ENCODE data around the gene KIF5C. TPM values are rescaled to one million over a fixed set of nuclear protein-coding genes. Genes with fewer than 3 reads are reported as not detected.

The KIF5C gene
- total RNA-seq, 1 experiment from 2014 or later = 1.5 TPM

DNA sequence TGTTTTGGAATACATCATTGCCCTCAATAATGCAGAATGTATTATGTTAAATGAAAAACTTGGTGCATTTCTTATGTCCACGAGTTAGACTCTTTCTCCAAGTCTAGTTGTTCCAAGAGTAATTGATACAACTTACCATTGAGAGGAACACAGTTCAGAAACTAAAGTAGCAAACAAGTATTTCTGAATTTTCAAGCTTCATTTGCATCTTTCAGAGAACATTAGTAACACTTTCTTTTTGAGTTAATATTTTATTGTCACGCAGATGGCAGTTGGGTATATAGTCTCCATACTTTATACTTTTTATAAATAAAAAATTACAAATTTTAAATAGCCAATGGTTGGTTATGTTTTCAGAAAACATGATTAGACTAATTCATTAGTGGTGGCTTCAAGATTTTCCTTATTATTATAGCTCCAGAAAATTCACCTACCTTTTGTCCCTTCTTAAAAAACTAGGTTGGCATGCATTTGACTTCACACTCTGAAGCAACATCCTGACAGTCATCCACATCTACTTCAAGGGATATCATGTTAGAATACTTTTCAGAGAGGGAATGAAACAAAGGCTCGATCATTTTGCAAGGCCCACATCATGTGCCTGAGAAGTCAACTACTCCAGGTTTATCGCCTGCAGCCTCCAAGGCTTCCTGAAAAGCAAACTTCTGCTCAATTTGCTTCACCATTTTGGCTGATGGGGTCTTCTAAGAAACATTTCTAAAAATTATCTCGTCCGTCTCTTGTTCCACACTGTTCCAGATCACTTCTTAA is 193.4 kb downstream of the KIF5C start:
- Mint-ChIP-seq H3K27me3 (ENCODE audit: insufficient read depth, unreplicated experiment) (no peaks in the 10 kb centered on the region), H3K4me3 (ENCODE audit: unreplicated experiment) (no peak overlapping the region), H3K27ac (ENCODE audit: unreplicated experiment) (no peak overlapping the region), H3K36me3 (ENCODE audit: insufficient read depth, unreplicated experiment) (peaks cover 14% of the 10 kb centered on the region), H3K4me1 (ENCODE audit: low read depth, unreplicated experiment) (peaks cover 57% of the 10 kb centered on the region), H3K9me3 (ENCODE audit: unreplicated experiment) (no peaks in the 10 kb centered on the region)
- ChIA-PET POLR2A (no interaction called here), CTCF (no interaction called here)
- DNase-seq = no peak
- H3K4me1 ChIP-seq = peaks cover 48% of the 10 kb centered on the region
- no peak for TF ChIP-seq CTCF (IDR thresholded peaks at IDR 0.05; ENCODE audit: insufficient read depth in 1 of 2, low read depth in 1 of 2, low read length in 1 of 2, severe bottlenecking in 1 of 2, unreplicated experiment in 1 of 2)
- H3K9me3 ChIP-seq = no peaks in the 10 kb centered on the region
- intact Hi-C loops (cut with micrococcal nuclease; ENCODE audit: unreplicated experiment) = no loop called here
- H3K4me3 ChIP-seq (ENCODE audit: low read depth, low read length) = no peak overlapping the region
- H3K36me3 ChIP-seq (ENCODE audit: control insufficient read depth, insufficient read depth, low read length) = peaks cover 3% of the 10 kb centered on the region; the same call in 1 of the 2 replicates
- no peaks in the 10 kb centered on the region; the same call in 1 of the 2 replicates for H3K27me3 ChIP-seq (replicated peaks; ENCODE audit: control insufficient read depth, insufficient read depth, low read length)
- BruUV-seq (replicated peaks) = no TSS peak

- Histone ChIP-seq H3K4me3 (ENCODE audit: low read depth, low read length) (no peak overlapping the region), H3K36me3 (ENCODE audit: control insufficient read depth, insufficient read depth, low read length) (peaks cover 3% of the 10 kb centered on the region; the same call in 1 of the 2 replicates), H3K4me1 (peaks cover 41% of the 10 kb centered on the region), H3K27me3 (replicated peaks; ENCODE audit: control insufficient read depth, insufficient read depth, low read length) (no peaks in the 10 kb centered on the region; the same call in 1 of the 2 replicates), H3K9me3 (no peaks in the 10 kb centered on the region)
- H3K36me3 Mint-ChIP-seq (ENCODE audit: insufficient read depth, unreplicated experiment) = peaks cover 14% of the 10 kb centered on the region
- TF ChIP-seq CTCF (IDR thresholded peaks at IDR 0.05; ENCODE audit: insufficient read depth in 1 of 2, low read depth in 1 of 2, low read length in 1 of 2, severe bottlenecking in 1 of 2, unreplicated experiment in 1 of 2) = no peak
- peak overlapping the region; percentile 80 for H3K27ac Mint-ChIP-seq (ENCODE audit: unreplicated experiment)
- H3K4me1 Mint-ChIP-seq (ENCODE audit: low read depth, unreplicated experiment) = peaks cover 60% of the 10 kb centered on the region
- ChIA-PET POLR2A (no interaction called here), CTCF (no interaction called here)
- intact Hi-C loops (cut with micrococcal nuclease; ENCODE audit: unreplicated experiment) = no loop called here
- no peaks in the 10 kb centered on the region for H3K27me3 Mint-ChIP-seq (ENCODE audit: insufficient read depth, unreplicated experiment)
- H3K9me3 Mint-ChIP-seq (ENCODE audit: unreplicated experiment) = no peaks in the 10 kb centered on the region
- no peak for DNase-seq
- no TSS peak for BruUV-seq (replicated peaks)
- H3K4me3 Mint-ChIP-seq (ENCODE audit: unreplicated experiment) = no peak overlapping the region
These were observed 194.2 kb downstream of the KIF5C start for GRCh38 chr2:149068996-149069888.

DNA sequence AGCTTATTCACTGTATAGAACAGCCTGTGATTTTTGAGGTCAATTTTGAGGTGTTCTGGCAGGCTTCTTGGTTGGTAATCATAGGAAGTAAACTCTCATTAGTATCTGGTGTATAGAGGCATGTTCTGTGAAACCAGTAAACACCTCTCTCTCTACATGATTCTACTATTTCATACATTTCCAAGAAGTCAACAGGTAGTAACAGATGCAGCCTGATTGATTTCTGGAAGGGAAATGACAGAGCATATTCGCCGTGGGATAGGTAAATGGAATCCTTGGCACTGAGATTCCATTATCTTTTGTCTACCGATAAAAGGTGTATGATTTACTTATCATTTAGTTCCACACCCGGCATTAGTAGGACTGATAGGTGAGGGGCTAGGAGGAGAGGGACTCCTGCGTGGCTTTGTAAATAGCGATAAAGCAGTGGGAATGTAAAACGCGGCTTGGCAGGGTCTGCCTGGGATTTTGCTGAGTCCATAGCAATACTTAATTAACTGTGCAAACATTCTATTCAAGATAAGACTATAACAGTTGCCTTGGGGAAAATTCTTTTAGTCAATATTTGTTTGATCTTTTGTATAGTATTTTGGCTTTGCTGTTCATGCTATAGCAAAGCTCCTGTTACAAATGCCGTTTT is 195.8 kb downstream of the KIF5C start:
- peaks cover 14% of the 10 kb centered on the region for H3K36me3 Mint-ChIP-seq (ENCODE audit: insufficient read depth, unreplicated experiment)
- H3K27me3 Mint-ChIP-seq (ENCODE audit: insufficient read depth, unreplicated experiment) = no peaks in the 10 kb centered on the region
- DNase-seq = peak; percentile 75 to 89
- no peak for TF ChIP-seq CTCF (IDR thresholded peaks at IDR 0.05; ENCODE audit: insufficient read depth in 1 of 2, low read depth in 1 of 2, low read length in 1 of 2, severe bottlenecking in 1 of 2, unreplicated experiment in 1 of 2)
- Histone ChIP-seq H3K36me3 (ENCODE audit: control insufficient read depth, insufficient read depth, low read length) (peaks cover 3% of the 10 kb centered on the region; the same call in 1 of the 2 replicates), H3K4me3 (ENCODE audit: low read depth, low read length) (0 out of 2 replicates have a peak overlapping the region, but pooled peaks have one; percentile 3), H3K9me3 (no peaks in the 10 kb centered on the region), H3K27me3 (replicated peaks; ENCODE audit: control insufficient read depth, insufficient read depth, low read length) (no peaks in the 10 kb centered on the region; the same call in 1 of the 2 replicates), H3K4me1 (peaks cover 29% of the 10 kb centered on the region)
- H3K27ac Mint-ChIP-seq (ENCODE audit: unreplicated experiment) = peak overlapping the region; percentile 80
- ChIA-PET POLR2A (no interaction called here), CTCF (no interaction called here)
- H3K4me1 Mint-ChIP-seq (ENCODE audit: low read depth, unreplicated experiment) = peaks cover 53% of the 10 kb centered on the region
- H3K9me3 Mint-ChIP-seq (ENCODE audit: unreplicated experiment) = no peaks in the 10 kb centered on the region
- H3K4me3 Mint-ChIP-seq (ENCODE audit: unreplicated experiment) = peak overlapping the region; percentile 63
- intact Hi-C loops (cut with micrococcal nuclease; ENCODE audit: unreplicated experiment) = loop anchor here (1.0 to 5.0 kb wide), 5 partner anchors 32 to 396 kb away; partner anchors contain the start of gene LYPD6B
- no TSS peak for BruUV-seq (replicated peaks)

All from Caco-2 (cell line).